ENCODE results near the gene TACC3.

Gene TACC3

DNA sequence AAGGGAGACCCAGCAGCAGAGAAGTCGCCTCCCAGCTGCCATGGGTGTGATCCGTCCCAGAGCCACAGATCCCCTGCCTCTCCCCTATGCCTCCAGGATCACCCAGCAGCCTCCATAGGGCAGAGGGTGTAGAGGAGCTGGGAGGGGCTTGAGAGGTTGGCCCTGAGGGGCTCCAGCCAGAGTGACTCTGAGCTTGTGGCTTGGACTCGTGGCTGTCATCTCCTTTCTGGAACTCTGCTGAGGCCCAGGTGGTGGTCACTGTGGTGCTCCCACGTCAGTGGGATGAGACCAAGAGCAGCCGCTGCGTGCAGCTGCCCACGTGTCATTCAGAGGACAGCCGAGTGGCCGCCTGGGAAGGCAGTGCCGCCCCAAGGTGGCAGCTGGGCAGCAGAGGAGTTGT, 4.2 kb downstream of the TACC3 start:
- TF ChIP-seq CTCF (IDR thresholded peaks at IDR 0.05; ENCODE audit: insufficient read depth, low read length, poor library complexity, severe bottlenecking), result no peak
- peaks cover 38% of the 10 kb centered on the region for H3K36me3 ChIP-seq (ENCODE audit: control insufficient read depth, insufficient read depth, low read length)
- H3K4me3 ChIP-seq (replicated peaks; ENCODE audit: low read depth, low read length), result no peak overlapping the region
- DNase-seq (ENCODE audit: extremely low read depth, insufficient read length), result no peak
- no peaks in the 10 kb centered on the region for H3K27me3 ChIP-seq (replicated peaks; ENCODE audit: control insufficient read depth, insufficient read depth, low read length)

- peak; percentile 70 for DNase-seq (ENCODE audit: extremely low read depth, insufficient read length)
- Histone ChIP-seq H3K4me3 (replicated peaks; ENCODE audit: low read depth, low read length) (no peak overlapping the region), H3K27me3 (replicated peaks; ENCODE audit: control insufficient read depth, insufficient read depth, low read length) (no peaks in the 10 kb centered on the region), H3K36me3 (ENCODE audit: control insufficient read depth, insufficient read depth, low read length) (peaks cover 44% of the 10 kb centered on the region)
- peak; percentile 97 for TF ChIP-seq CTCF (IDR thresholded peaks at IDR 0.05; ENCODE audit: insufficient read depth, low read length, poor library complexity, severe bottlenecking)
These were observed 5.0 kb downstream of the TACC3 start for GRCh38 chr4:1726146-1726934.

- H3K36me3 ChIP-seq (ENCODE audit: control insufficient read depth, insufficient read depth, low read length), result peaks cover 47% of the 10 kb centered on the region
These were observed 6.1 kb downstream of the TACC3 start for GRCh38 chr4:1727117-1728031.

DNA sequence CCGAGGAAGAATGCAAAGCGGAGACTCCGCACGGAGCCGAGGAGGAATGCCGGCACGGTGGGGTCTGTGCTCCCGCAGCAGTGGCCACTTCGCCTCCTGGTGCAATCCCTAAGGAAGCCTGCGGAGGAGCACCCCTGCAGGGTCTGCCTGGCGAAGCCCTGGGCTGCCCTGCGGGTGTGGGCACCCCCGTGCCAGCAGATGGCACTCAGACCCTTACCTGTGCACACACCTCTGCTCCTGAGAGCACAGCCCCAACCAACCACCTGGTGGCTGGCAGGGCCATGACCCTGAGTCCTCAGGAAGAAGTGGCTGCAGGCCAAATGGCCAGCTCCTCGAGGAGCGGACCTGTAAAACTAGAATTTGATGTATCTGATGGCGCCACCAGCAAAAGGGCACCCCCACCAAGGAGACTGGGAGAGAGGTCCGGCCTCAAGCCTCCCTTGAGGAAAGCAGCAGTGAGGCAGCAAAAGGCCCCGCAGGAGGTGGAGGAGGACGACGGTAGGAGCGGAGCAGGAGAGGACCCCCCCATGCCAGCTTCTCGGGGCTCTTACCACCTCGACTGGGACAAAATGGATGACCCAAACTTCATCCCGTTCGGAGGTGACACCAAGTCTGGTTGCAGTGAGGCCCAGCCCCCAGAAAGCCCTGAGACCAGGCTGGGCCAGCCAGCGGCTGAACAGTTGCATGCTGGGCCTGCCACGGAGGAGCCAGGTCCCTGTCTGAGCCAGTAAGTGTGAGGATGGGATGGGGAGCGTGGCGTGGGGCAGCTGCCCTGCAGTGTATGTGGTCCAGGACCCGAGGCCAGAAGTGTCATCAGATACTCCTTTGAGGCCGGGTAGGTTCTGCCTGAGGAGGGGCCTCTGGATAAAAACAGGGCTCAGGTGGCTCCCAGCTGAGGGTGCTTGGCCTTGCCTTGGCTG, 7.0 kb downstream of the TACC3 start:
- H3K4me3 ChIP-seq (replicated peaks; ENCODE audit: low read depth, low read length), result no peak overlapping the region
- DNase-seq (ENCODE audit: extremely low read depth, insufficient read length), result no peak
- no peaks in the 10 kb centered on the region for H3K27me3 ChIP-seq (replicated peaks; ENCODE audit: control insufficient read depth, insufficient read depth, low read length)
- peaks cover 53% of the 10 kb centered on the region for H3K36me3 ChIP-seq (ENCODE audit: control insufficient read depth, insufficient read depth, low read length)
- no peak for TF ChIP-seq CTCF (IDR thresholded peaks at IDR 0.05; ENCODE audit: insufficient read depth, low read length, poor library complexity, severe bottlenecking)

More at GRCh38 chr4:1727117-1728031, 6.1 kb downstream of the TACC3 start:
- H3K4me3 ChIP-seq (replicated peaks; ENCODE audit: low read depth, low read length), result no peak overlapping the region
- DNase-seq (ENCODE audit: extremely low read depth, insufficient read length), result no peak
- no peaks in the 10 kb centered on the region for H3K27me3 ChIP-seq (replicated peaks; ENCODE audit: control insufficient read depth, insufficient read depth, low read length)
- TF ChIP-seq CTCF (IDR thresholded peaks at IDR 0.05; ENCODE audit: insufficient read depth, low read length, poor library complexity, severe bottlenecking), result no peak

GRCh38 chr4:1730532-1731135, 9.3 kb downstream of the TACC3 start:
- Histone ChIP-seq H3K27me3 (replicated peaks; ENCODE audit: control insufficient read depth, insufficient read depth, low read length) (no peaks in the 10 kb centered on the region), H3K4me3 (replicated peaks; ENCODE audit: low read depth, low read length) (no peak overlapping the region), H3K36me3 (ENCODE audit: control insufficient read depth, insufficient read depth, low read length) (peaks cover 58% of the 10 kb centered on the region)
- no peak for TF ChIP-seq CTCF (IDR thresholded peaks at IDR 0.05; ENCODE audit: insufficient read depth, low read length, poor library complexity, severe bottlenecking)
- no peak for DNase-seq (ENCODE audit: extremely low read depth, insufficient read length)

All from GM06990 (cell line).